Vagina (tissue), 2 donors: ENCODE measurements around the gene SMTNL1.

ENCODE experiments used
- POLR2A ChIP-seq, 2 donors: fragments of 450-650 bp; IDR thresholded peaks; one replicate each; pipeline ENCODE4 v1.6.1; 2017; ENCODE audit warnings: antibody characterized with exemption in 2 of 2, mild to moderate bottlenecking in 2 of 2, moderate library complexity in 2 of 2
- TF ChIP-seq, protein P1 (sequence below), 3 experiments: fragments of 450-650 bp in 2 of 3; fragments of 200-600 bp in 1 of 3; sonication (generic) in 1 of 3; IDR thresholded peaks; one replicate each; pipeline ENCODE4 v1.5.1; 2017 to 2019; ENCODE audit warnings: antibody characterized with exemption in 3 of 3, mild to moderate bottlenecking in 2 of 3, moderate library complexity in 2 of 3

DNA sequence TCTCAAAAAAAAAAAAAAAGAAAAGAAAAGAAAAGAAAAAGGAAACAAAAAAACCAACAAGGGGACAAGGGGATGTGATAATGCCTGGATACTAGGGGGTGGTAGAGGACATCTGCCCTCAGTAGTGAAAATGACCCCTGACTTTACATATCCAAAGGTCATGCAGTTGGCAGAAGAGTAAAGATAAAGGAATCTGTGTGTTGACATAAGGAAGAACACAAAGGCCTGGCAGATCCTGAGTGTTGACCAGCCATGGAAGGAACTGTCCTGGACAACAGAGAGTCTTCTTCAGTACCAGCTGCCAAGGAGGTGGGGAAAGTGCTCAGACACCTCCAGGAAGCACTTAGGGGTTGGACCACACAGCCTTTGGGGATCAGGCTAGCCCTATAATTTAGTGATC is 34.5 kb upstream of the SMTNL1 start:
- TF ChIP-seq, protein P1, sequence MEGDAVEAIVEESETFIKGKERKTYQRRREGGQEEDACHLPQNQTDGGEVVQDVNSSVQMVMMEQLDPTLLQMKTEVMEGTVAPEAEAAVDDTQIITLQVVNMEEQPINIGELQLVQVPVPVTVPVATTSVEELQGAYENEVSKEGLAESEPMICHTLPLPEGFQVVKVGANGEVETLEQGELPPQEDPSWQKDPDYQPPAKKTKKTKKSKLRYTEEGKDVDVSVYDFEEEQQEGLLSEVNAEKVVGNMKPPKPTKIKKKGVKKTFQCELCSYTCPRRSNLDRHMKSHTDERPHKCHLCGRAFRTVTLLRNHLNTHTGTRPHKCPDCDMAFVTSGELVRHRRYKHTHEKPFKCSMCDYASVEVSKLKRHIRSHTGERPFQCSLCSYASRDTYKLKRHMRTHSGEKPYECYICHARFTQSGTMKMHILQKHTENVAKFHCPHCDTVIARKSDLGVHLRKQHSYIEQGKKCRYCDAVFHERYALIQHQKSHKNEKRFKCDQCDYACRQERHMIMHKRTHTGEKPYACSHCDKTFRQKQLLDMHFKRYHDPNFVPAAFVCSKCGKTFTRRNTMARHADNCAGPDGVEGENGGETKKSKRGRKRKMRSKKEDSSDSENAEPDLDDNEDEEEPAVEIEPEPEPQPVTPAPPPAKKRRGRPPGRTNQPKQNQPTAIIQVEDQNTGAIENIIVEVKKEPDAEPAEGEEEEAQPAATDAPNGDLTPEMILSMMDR (IDR thresholded peaks at IDR 0.05), result no peak
- no peak for TF ChIP-seq POLR2A (IDR thresholded peaks at IDR 0.05)
